ENCODE results near the gene CMTM2. TPM values are rescaled to one million over a fixed set of nuclear protein-coding genes. Genes with fewer than 3 reads are reported as not detected.

CMTM2 gene
- total and polyA plus RNA-seq, 2 of the 4 experiments (the other 2 are of a cell fraction) = not detected

DNA sequence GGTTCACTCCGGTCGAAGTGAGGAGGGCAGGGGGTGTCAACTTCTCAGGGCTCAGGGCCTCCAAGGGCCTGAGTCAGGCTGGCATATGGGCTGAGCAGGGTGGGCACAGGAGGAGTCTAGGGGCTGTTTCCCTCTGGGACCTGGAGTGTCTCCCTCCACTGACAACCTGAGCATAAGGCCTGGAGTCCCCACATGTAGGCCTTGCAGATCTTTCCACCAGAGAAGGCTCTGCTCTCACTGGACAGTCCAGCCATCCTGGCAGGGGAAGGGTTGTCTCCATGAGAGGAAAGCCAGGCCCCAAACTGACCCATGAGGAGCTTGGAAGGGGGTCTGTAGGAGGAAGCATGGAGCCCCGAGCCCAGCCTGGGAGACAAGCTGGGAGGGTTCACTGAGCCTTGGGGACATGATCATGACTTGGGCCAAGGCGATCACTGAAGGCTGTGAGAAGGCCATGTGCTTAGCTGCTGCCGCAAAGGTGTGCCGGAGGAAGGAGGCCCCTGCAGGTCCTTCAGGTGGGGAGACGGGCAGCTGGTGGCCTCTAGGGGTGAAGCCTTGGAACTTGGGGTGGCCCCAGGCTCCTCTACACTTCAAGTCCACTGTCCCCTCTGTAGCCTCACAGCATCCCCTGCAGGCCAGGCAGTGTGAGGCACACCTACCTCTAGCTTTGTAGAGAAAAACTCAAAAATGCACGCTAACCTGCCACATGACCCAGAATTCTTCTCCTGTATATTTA lies 9.9 kb downstream of the CMTM2 start:
- peaks cover 5% of the 10 kb centered on the region for H3K9me3 ChIP-seq (ENCODE audit: control insufficient read depth, insufficient read depth, low read length)
- no peak overlapping the region for H2BK120ac ChIP-seq (ENCODE audit: low read depth, low read length)
- no peak overlapping the region for H4K8ac ChIP-seq (ENCODE audit: low read depth in 2 of 2, low read length in 2 of 2)
- ATAC-seq (ENCODE audit: low read depth) (peak; percentile 63; the same call in 1 of the 2 replicates), DNase-seq (peak; percentile 18)
- H3K27me3 ChIP-seq (ENCODE audit: control insufficient read depth, insufficient read depth, low read length) = peaks cover 24% of the 10 kb centered on the region
- no peak overlapping the region for H3K4ac ChIP-seq (ENCODE audit: low read depth, low read length)
- H2BK5ac ChIP-seq (ENCODE audit: low read depth, low read length, poor library complexity, severe bottlenecking) = no peak overlapping the region
- no peak overlapping the region; the same call in 2 of the 3 replicates for H2BK15ac ChIP-seq (ENCODE audit: low read depth, low read length)
- no peak overlapping the region for H4K91ac ChIP-seq (ENCODE audit: insufficient read depth, low read depth, low read length)
- no peaks in the 10 kb centered on the region for H3K36me3 ChIP-seq (ENCODE audit: control insufficient read depth, insufficient read depth, low read length)
- in situ Hi-C loops (cut with MboI; ENCODE audit: low sequenced_read_pairs) = no loop called here
- H2AK5ac ChIP-seq (ENCODE audit: low read depth, low read length) = no peak overlapping the region
- H3K9me1 ChIP-seq (ENCODE audit: insufficient read depth, low read length) = no peaks in the 10 kb centered on the region
- no peak for TF ChIP-seq ELK1 (IDR thresholded peaks at IDR 0.05; ENCODE audit: borderline replicate concordance, low read depth, low read length)
- TF ChIP-seq BHLHE40 (IDR thresholded peaks at IDR 0.05; ENCODE audit: low read depth, low read length) = no peak
- TF ChIP-seq SMC3 (IDR thresholded peaks at IDR 0.05; ENCODE audit: low read depth, low read length) = peak; percentile 44
- TF ChIP-seq RFX5 (IDR thresholded peaks at IDR 0.05; ENCODE audit: low read depth, low read length) = no peak
- TF ChIP-seq CTCF (conservative IDR thresholded peaks at IDR 0.05; ENCODE audit: low read depth, low read length) = peak; percentile 51
- no peak for TF ChIP-seq MAZ (IDR thresholded peaks at IDR 0.05; ENCODE audit: borderline replicate concordance, low read depth, low read length)
- no peak for TF ChIP-seq NFE2L2 (IDR thresholded peaks at IDR 0.05; ENCODE audit: low read depth, low read length)
- no peak for TF ChIP-seq RCOR1 (IDR thresholded peaks at IDR 0.05; ENCODE audit: insufficient replicate concordance, low read length)
- TF ChIP-seq MAFK (IDR thresholded peaks at IDR 0.05; ENCODE audit: low read depth, low read length) = no peak
- peak; percentile 57 for TF ChIP-seq RAD21 (IDR thresholded peaks at IDR 0.05; ENCODE audit: low read length)
- no peak for TF ChIP-seq CHD1 (IDR thresholded peaks at IDR 0.05; ENCODE audit: low read depth, low read length)
- no peak for TF ChIP-seq FOS (IDR thresholded peaks at IDR 0.05; ENCODE audit: low read depth, low read length)
- no peak for TF ChIP-seq MXI1 (IDR thresholded peaks at IDR 0.05; ENCODE audit: borderline replicate concordance, low read depth, low read length)
- no peak overlapping the region for H3K14ac ChIP-seq (replicated peaks; ENCODE audit: low read depth, low read length)
- H3K4me2 ChIP-seq (ENCODE audit: low read depth, low read length) = no peak overlapping the region
- no peak overlapping the region for H3K23ac ChIP-seq (ENCODE audit: low read depth, low read length)
- no peak overlapping the region for H2BK20ac ChIP-seq (ENCODE audit: low read depth, low read length)
- H3K4me3 ChIP-seq (ENCODE audit: insufficient read depth, low read depth, low read length) = no peak overlapping the region
- dilution Hi-C loops (cut with HindIII; ENCODE audit: low sequenced_read_pairs, unreplicated experiment) = no loop called here
- H3K4me1 ChIP-seq (ENCODE audit: control insufficient read depth, insufficient read depth, low read length) = no peaks in the 10 kb centered on the region
- H4K20me1 ChIP-seq (ENCODE audit: insufficient read depth, low read length) = no peaks in the 10 kb centered on the region
- H3K9ac ChIP-seq (ENCODE audit: low read depth, low read length) = no peak overlapping the region
- H2AFZ ChIP-seq (replicated peaks; ENCODE audit: low read length, poor library complexity) = no peak overlapping the region
- H4K5ac ChIP-seq (ENCODE audit: low read depth, low read length) = no peak overlapping the region
- ChIA-PET POLR2A (ENCODE audit: unreplicated experiment) (no interaction called here), CTCF (interaction anchor here (0.5 to 0.7 kb wide), 3 partner anchors 73 to 271 kb away, joined by 3 read pairs; no protein-coding TSS in a partner anchor)
- no peak overlapping the region for H3K18ac ChIP-seq (ENCODE audit: low read depth, low read length)
- BruUV-seq (replicated peaks) = no TSS peak
- H3K79me1 ChIP-seq (ENCODE audit: low read depth in 1 of 2, low read length in 2 of 2) = no peaks in the 10 kb centered on the region
- intact Hi-C loops (cut with micrococcal nuclease) = loop anchor here (5.0 kb wide), 2 partner anchors 112 to 182 kb away; no protein-coding TSS in a partner anchor
- WGBS, 2 experiments (ENCODE audit: extremely low coverage in 2 of 2, insufficient read length in 1 of 2) = 90% methylated on average over 2 of the region's 8 CpGs; no CpG with 5 or more reads in 1 of the 2 experiments
- no peak overlapping the region for H3K27ac ChIP-seq (ENCODE audit: insufficient read depth, low read length)
- H2AK9ac ChIP-seq (replicated peaks; ENCODE audit: low read depth, low read length, poor library complexity) = peak overlapping the region; percentile 7
- no peak overlapping the region for H3K56ac ChIP-seq (ENCODE audit: extremely low read depth, insufficient read depth, low read length)
